Heart left ventricle (tissue), 16 donors: ENCODE results near the gene GSTM3. TPM values are rescaled to one million over a fixed set of nuclear protein-coding genes. Genes with fewer than 3 reads are reported as not detected.

ENCODE experiments used
- ATAC-seq, 4 donors: fragments of 200-7000 bp; cut with Tn5 transposase; one replicate each; pipeline ENCODE4 v1.9.1; 2020 to 2022; ENCODE audit warnings: moderate library complexity in 4 of 4, mild to moderate bottlenecking in 3 of 4, moderate number of reproducible peaks in 1 of 4
- DNase-seq, 5 donors: peaks; one replicate each; pipeline ENCODE4 v3.0.0-alpha.2; 2020
- H3K27ac ChIP-seq, 12 donors: fragments of 200-600 bp; sonication (generic) in 4 of 12; one replicate each; pipeline versions ENCODE4 v1.5.0 to v1.8.0; 2016 to 2022; ENCODE audit warnings: mild to moderate bottlenecking in 2 of 12
- H3K27me3 ChIP-seq, 9 donors: fragments of 200-600 bp; sonication (generic) in 2 of 9; one replicate each; pipeline versions ENCODE4 v1.5.1 to v1.8.0; 2016 to 2022; ENCODE audit warnings: mild to moderate bottlenecking in 3 of 9
- H3K36me3 ChIP-seq, 9 donors: fragments of 200-600 bp; sonication (generic) in 2 of 9; one replicate each; pipeline versions ENCODE4 v1.5.0 to v1.8.0; 2018 to 2022; ENCODE audit warnings: mild to moderate bottlenecking in 2 of 9
- H3K4me1 ChIP-seq, 12 donors: fragments of 200-600 bp; sonication (generic) in 4 of 12; one replicate each; pipeline versions ENCODE4 v1.5.0 to v1.8.0; 2016 to 2022; ENCODE audit warnings: mild to moderate bottlenecking in 3 of 12
- H3K4me3 ChIP-seq, 12 donors: fragments of 200-600 bp; sonication (generic) in 4 of 12; one replicate each; pipeline versions ENCODE4 v1.5.0 to v1.8.0; 2017 to 2022; ENCODE audit warnings: mild to moderate bottlenecking in 9 of 12, moderate library complexity in 4 of 12
- H3K9me3 ChIP-seq, 12 donors: fragments of 200-600 bp; sonication (generic) in 4 of 12; one replicate each; pipeline versions ENCODE4 v1.5.0 to v1.8.0; 2016 to 2022; ENCODE audit warnings: mild to moderate bottlenecking in 1 of 12
- POLR2A ChIP-seq, 2 donors: fragments of 450-650 bp; IDR thresholded peaks; one replicate each; pipeline ENCODE4 v1.6.1; 2017; ENCODE audit warnings: antibody characterized with exemption in 2 of 2, mild to moderate bottlenecking in 2 of 2, moderate library complexity in 2 of 2
- WGBS, 4 donors: extraction: QIAGEN DNeasy Blood & Tissue Kit in 2 of 4; methylation state at CpG; one replicate each; pipeline versions ENCODE4 v1.1.5 to v1.1.7; 2013 to 2018; 5-methylcytosine and 5-hydroxymethylcytosine counted together
- intact Hi-C, 10 donors: fragments of 100-400 bp; cut with DNase I; formaldehyde crosslinking; loops; one replicate each; pipeline versions ENCODE4 v1.11.1 to v1.14.2; 2022
- polyA plus RNA-seq, 2 donors: library from polyadenylated mRNA; stranded (reverse); fragments of 200-250 nt; gene quantifications; one replicate each; pipeline ENCODE4 v1.2.3, GENCODE V29; 2013
- total RNA-seq, 9 donors: library from RNA; depleted of rRNA in 2 of 9; stranded (reverse); fragments of >200 nt in 2 of 9; fragmentation: NEBNext Ultra II Directional in 3 of 9; extraction: Animal tissue kit (Norgen Biotek cat#: 25700) in 3 of 9; gene quantifications; one replicate each; pipeline versions ENCODE4 v1.1.0 to v1.2.4, GENCODE V29; 2016 to 2023
- TF ChIP-seq, protein P1 (sequence below), 12 donors: fragments of 200-600 bp; sonication (generic) in 4 of 12; IDR thresholded peaks; one replicate each; pipeline versions ENCODE4 v1.5.0 to v1.8.0; 2018 to 2022; ENCODE audit warnings: antibody characterized with exemption in 12 of 12, mild to moderate bottlenecking in 5 of 12
- donor health status: ischemic (EF 13 %, LVEDD 7.1; RV severe dilation, severe dysfunction).
- donor health status: healthy with polysubstance abuse.
- donor health status: DM: no; HTN: yes; CAD: no.
- donor health status: DM: no; HTN: no; CAD: no.
- donor health status: ischemic (EF 25% LVEDD 6.9; RV normal size, moderate dysfunction).
- donor health status: ischemic (EF 25% LVEDD 5.7; RV mildly dilated, moderate dysfunction).
- donor health status: healthy.
- donor health status: DM: yes; HTN: yes; CAD: no.
- donor health status: ischemic (EF 35%, LVEDD 5.7; RV mildly dilated, moderate dysfunction).
- donor health status: nonischemic (EF 11% LVEDD 7.7; RV severe dilation, severe dysfunction).
- donor health status: DM: yes; HTN: yes; CAD: no.
- donor health status: PGD.
- donor health status: ischemic (EF 29% LVEDD 5.4; RV normal size, mild dysfunction).
- donor health status: nonischemic (EF 23%, LVEDD 6.1; RV moderate dilation, normal function).

The GSTM3 gene
- total and polyA plus RNA-seq, 11 donors: 52.3 to 237 (median 91.5) TPM

DNA sequence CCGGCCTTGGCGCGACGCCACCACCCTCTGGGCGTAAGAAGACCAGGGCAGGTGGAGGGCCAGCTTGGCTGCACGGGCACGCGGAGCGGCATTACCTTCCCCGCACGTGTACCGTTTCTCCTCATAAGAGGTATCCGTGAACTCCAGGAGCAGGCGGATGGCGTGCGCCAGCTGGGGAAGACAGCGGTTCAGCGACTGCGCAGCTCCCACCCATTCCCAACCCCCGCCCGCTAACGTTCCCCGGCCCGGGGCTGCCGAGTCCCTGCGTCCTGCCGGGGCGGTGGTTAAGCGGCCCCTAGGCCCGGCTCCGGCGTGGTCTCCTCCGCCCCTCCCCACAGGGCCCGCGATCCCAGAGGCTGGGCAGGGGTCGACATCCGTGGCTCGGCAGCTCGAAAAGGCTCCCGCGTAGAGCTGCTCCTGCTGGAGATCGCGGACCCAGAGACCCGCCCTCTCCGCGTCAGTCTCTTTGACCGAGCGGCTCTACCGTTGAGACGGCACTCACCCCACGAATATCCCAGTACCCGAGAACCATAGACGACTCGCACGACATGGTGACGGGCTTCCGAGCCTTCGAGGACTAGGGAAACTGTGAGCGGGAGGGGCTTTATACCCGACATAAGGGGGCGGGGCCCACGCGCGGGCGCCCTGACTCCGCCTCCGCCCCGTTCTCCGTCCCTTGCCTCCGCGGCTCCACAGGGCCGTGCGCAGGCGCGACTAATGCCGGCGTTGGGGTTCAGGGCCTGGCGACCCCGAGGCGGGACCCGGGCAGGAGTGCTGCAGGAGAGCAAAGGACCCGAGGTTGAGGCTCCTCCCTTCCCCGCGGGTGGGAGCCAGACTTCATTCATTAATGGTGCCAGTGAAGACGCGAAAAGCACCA is 862 bp downstream of the GSTM3 start:
- TF ChIP-seq, protein P1, sequence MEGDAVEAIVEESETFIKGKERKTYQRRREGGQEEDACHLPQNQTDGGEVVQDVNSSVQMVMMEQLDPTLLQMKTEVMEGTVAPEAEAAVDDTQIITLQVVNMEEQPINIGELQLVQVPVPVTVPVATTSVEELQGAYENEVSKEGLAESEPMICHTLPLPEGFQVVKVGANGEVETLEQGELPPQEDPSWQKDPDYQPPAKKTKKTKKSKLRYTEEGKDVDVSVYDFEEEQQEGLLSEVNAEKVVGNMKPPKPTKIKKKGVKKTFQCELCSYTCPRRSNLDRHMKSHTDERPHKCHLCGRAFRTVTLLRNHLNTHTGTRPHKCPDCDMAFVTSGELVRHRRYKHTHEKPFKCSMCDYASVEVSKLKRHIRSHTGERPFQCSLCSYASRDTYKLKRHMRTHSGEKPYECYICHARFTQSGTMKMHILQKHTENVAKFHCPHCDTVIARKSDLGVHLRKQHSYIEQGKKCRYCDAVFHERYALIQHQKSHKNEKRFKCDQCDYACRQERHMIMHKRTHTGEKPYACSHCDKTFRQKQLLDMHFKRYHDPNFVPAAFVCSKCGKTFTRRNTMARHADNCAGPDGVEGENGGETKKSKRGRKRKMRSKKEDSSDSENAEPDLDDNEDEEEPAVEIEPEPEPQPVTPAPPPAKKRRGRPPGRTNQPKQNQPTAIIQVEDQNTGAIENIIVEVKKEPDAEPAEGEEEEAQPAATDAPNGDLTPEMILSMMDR (IDR thresholded peaks at IDR 0.05): no peak
- TF ChIP-seq POLR2A (IDR thresholded peaks at IDR 0.05): peak; percentile 59 to 83
- Histone ChIP-seq H3K36me3 (peaks cover 0 to 27% (median 18%) of the 10 kb centered on the region in 9 donors), H3K27ac (peak overlapping the region in 11 of 12 donors; percentile 5 to 84 (median 64)), H3K9me3 (no peaks in the 10 kb centered on the region), H3K4me3 (peak overlapping the region; percentile 28 to 88 (median 66)), H3K27me3 (peaks cover 0 to 10% (median 0%) of the 10 kb centered on the region in 9 donors), H3K4me1 (peaks cover 0 to 17% (median 12%) of the 10 kb centered on the region in 12 donors)
- ATAC-seq: peak; percentile 94 to 99 (median 98)
- peak; percentile 77 to 92 (median 80) for DNase-seq
- intact Hi-C loops: loop anchor here in 1 of 10 donors (5.0 kb wide), 1 partner anchor 32 kb away; no protein-coding TSS in a partner anchor
- WGBS, 4 donors: 0 to 2% (median 1%) methylated on average over 23 to 86 of the region's 86 CpGs

DNA sequence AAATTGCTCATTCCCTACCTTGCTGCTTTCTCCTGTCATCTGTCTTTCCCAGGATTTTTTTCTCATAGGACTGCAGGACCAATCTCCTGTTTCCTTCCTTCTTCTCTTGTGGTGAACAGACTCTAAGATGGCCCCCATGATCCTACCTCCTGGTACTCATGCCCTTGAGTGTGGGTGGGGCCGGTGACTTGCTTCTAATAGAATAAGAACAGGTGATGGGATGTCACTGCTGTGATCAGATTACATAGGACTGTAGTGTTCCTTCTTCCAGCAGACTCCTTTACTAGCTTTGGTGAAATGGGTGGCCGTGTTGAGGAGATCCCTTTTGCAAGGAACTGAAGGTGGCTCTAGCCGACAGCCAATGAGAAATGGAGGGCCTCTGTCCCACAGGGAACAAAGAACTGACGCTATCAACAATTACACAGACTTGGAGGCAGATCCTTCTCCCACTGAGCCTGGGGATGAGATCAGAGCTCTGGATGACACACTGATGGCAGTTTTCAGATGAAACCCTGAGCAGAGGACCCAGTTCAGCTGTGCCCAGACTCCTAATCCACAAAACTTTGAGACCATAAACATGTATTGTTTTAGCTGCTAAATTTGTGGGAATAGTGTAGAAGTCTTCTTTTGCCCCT is 7.5 kb downstream of the GSTM3 start:
- Histone ChIP-seq H3K9me3 (no peaks in the 10 kb centered on the region), H3K4me1 (no peaks in the 10 kb centered on the region), H3K4me3 (no peak overlapping the region), H3K36me3 (peaks cover 0 to 27% (median 18%) of the 10 kb centered on the region in 9 donors), H3K27me3 (no peaks in the 10 kb centered on the region), H3K27ac (no peak overlapping the region)
- no peak for TF ChIP-seq POLR2A (IDR thresholded peaks at IDR 0.05)
- TF ChIP-seq, protein P1 (IDR thresholded peaks at IDR 0.05): no peak
- no peak for DNase-seq
- no peak for ATAC-seq
- 85 to 93% (median 90%) methylated on average over 4 of the region's 4 CpGs for WGBS, 4 donors
- intact Hi-C loops: no loop called here

DNA sequence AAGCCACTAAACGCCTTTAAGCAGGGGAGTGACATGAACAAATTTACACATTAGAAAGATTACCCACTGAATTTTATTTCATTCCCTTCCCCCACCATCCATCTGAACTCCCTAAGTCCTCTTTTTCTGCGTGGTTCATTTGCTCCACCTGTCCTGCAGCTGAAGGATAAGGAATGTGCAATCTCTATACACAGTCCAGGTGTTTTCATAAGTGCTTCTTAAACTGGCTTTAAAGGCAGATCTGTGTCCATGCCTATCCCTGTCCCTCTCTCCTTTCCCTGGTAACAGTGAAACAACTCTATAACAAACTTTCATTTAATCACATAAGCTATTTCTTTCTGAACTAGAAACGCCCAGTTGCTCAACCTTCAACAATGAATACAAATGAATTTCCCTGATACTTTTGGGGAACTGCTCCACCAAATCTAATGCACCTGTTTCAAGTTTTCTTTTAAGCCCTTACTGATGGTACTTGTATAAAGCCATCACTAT is 8.4 kb downstream of the GSTM3 start:
- 71 to 85% (median 81%) methylated on average over 3 of the region's 3 CpGs for WGBS, 4 donors
- no peaks in the 10 kb centered on the region for H3K9me3 ChIP-seq
- H3K36me3 ChIP-seq: peaks cover 0 to 18% (median 9%) of the 10 kb centered on the region in 9 donors
- no peak overlapping the region for H3K27ac ChIP-seq
- no peaks in the 10 kb centered on the region for H3K4me1 ChIP-seq
- no peaks in the 10 kb centered on the region for H3K27me3 ChIP-seq
- TF ChIP-seq, protein P1 (IDR thresholded peaks at IDR 0.05): no peak
- no peak for TF ChIP-seq POLR2A (IDR thresholded peaks at IDR 0.05)
- ATAC-seq (no peak), DNase-seq (no peak)
- intact Hi-C loops: no loop called here
- no peak overlapping the region for H3K4me3 ChIP-seq

DNA sequence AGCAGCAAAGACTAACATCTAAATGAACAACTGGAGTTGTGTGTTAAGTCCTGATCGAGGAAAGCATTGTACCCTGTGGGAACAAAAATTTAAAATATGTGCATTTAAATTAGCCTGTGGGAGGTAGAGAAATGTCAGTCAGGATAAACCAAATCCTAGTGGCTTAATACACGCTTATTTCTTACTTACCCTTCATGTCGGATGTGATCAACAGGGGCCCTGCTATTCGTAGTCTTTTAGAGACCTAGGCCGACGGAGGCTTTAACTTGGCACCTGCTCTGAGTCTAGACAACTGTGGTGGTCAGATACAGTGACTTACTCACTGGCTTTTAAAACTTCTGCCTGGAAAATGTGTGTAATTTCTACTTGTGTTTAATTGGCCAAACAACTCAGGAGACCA is 10.2 kb downstream of the GSTM3 start:
- Histone ChIP-seq H3K4me1 (no peaks in the 10 kb centered on the region), H3K9me3 (no peaks in the 10 kb centered on the region), H3K27me3 (no peaks in the 10 kb centered on the region), H3K27ac (no peak overlapping the region), H3K36me3 (peaks cover 0 to under 1% (median 0%) of the 10 kb centered on the region in 9 donors), H3K4me3 (no peak overlapping the region)
- ATAC-seq (no peak), DNase-seq (no peak)
- TF ChIP-seq, protein P1 (IDR thresholded peaks at IDR 0.05): no peak
- TF ChIP-seq POLR2A (IDR thresholded peaks at IDR 0.05): no peak
- 75 to 89% (median 84%) methylated on average over 6 of the region's 6 CpGs for WGBS, 4 donors
- intact Hi-C loops: no loop called here
